ENCODE results near the gene DOCK2.
"Not testable (repeated sequence)": the region's sequence is repeated elsewhere in the genome, so short reads cannot be mapped to it uniquely, and the experiment has no call there.

DOCK2 gene

GRCh38 chr5:169646856-169647255, 9.8 kb downstream of the DOCK2 start:
- Histone ChIP-seq H3K4me1 (ENCODE audit: control insufficient read depth, insufficient read depth, low read length) (no peaks in the 10 kb centered on the region), H3K9me3 (ENCODE audit: control insufficient read depth, low read length) (no peaks in the 10 kb centered on the region), H3K4me3 (ENCODE audit: low read length) (no peak overlapping the region), H3K36me3 (ENCODE audit: control insufficient read depth, insufficient read depth, low read length) (no peaks in the 10 kb centered on the region), H3K27me3 (ENCODE audit: control insufficient read depth, insufficient read depth, low read length) (no peaks in the 10 kb centered on the region), H3K9ac (ENCODE audit: low read length) (no peak overlapping the region)

DNA sequence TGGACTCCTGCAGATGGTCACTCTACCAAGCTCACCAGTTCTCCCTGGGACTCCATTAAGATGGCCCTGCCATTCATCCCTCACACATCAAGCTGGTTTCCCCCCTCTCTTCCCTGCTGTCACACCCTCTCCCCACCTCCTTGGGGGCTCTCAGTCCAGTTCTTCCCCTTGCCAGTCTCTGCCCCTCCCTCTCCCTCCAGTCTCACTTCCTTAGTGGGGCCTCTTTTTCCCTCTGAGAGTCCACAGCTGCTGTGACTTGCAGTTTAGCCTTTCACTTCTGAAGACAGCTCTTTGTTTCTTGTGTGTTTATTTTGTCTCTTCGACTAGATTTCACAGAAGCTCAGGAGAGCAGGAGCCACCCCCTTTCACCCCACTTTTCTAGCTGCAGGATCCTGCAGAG, 10.5 kb downstream of the DOCK2 start:
- H3K27me3 ChIP-seq (ENCODE audit: control insufficient read depth, insufficient read depth, low read length) = no peaks in the 10 kb centered on the region
- H3K9me3 ChIP-seq (ENCODE audit: control insufficient read depth, low read length) = no peaks in the 10 kb centered on the region
- no peaks in the 10 kb centered on the region for H3K36me3 ChIP-seq (ENCODE audit: control insufficient read depth, insufficient read depth, low read length)
- no peaks in the 10 kb centered on the region for H3K4me1 ChIP-seq (ENCODE audit: control insufficient read depth, insufficient read depth, low read length)
- H3K9ac ChIP-seq (ENCODE audit: low read length) = no peak overlapping the region
- no peak overlapping the region for H3K4me3 ChIP-seq (ENCODE audit: low read length)

DNA sequence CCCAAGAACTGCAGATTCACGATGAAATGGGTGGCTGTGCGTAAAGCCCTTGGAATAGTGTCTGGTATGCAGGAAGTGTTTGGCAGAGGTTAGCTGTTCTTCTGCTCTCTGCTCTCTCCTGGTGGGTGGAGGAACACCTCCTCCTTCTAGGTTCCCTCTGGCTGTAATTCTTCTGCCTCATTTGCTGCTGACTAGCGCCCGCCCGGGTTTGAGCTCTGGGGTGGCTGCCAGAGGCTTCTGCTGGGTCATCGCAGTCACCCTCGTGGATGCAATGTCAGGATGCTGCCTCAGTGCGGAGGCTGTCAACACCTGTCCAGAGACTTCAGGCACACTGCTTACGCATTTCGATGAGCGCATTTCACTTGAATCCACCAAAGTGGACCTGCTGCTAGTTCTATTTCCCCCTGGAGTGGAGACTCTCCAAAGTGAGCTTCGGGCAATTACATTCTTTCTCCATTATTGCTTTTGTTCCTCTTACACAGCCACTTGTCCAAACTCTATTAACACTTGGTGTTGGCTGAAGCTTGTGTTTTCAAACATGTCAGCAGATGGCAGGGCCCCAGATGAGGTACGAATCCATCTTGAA, 11.7 kb downstream of the DOCK2 start:
- H3K9me3 ChIP-seq (ENCODE audit: control insufficient read depth, low read length) = no peaks in the 10 kb centered on the region
- H3K4me1 ChIP-seq (ENCODE audit: control insufficient read depth, insufficient read depth, low read length) = no peaks in the 10 kb centered on the region
- H3K27me3 ChIP-seq (ENCODE audit: control insufficient read depth, insufficient read depth, low read length) = no peaks in the 10 kb centered on the region
- H3K4me3 ChIP-seq (ENCODE audit: low read length) = no peak overlapping the region
- no peaks in the 10 kb centered on the region for H3K36me3 ChIP-seq (ENCODE audit: control insufficient read depth, insufficient read depth, low read length)
- no peak overlapping the region for H3K9ac ChIP-seq (ENCODE audit: low read length)

GRCh38 chr5:169649486-169649885, 12.4 kb downstream of the DOCK2 start:
- Histone ChIP-seq H3K4me3 (ENCODE audit: low read length) (no peak overlapping the region), H3K9ac (ENCODE audit: low read length) (no peak overlapping the region), H3K9me3 (ENCODE audit: control insufficient read depth, low read length) (no peaks in the 10 kb centered on the region), H3K4me1 (ENCODE audit: control insufficient read depth, insufficient read depth, low read length) (no peaks in the 10 kb centered on the region), H3K36me3 (ENCODE audit: control insufficient read depth, insufficient read depth, low read length) (no peaks in the 10 kb centered on the region), H3K27me3 (ENCODE audit: control insufficient read depth, insufficient read depth, low read length) (no peaks in the 10 kb centered on the region)

GRCh38 chr5:169650701-169651331, 13.7 kb downstream of the DOCK2 start:
- Histone ChIP-seq H3K9me3 (ENCODE audit: control insufficient read depth, low read length) (no peaks in the 10 kb centered on the region), H3K4me3 (ENCODE audit: low read length) (no peak overlapping the region), H3K36me3 (ENCODE audit: control insufficient read depth, insufficient read depth, low read length) (no peaks in the 10 kb centered on the region), H3K9ac (ENCODE audit: low read length) (no peak overlapping the region), H3K27me3 (ENCODE audit: control insufficient read depth, insufficient read depth, low read length) (no peaks in the 10 kb centered on the region), H3K4me1 (ENCODE audit: control insufficient read depth, insufficient read depth, low read length) (no peaks in the 10 kb centered on the region)

DNA sequence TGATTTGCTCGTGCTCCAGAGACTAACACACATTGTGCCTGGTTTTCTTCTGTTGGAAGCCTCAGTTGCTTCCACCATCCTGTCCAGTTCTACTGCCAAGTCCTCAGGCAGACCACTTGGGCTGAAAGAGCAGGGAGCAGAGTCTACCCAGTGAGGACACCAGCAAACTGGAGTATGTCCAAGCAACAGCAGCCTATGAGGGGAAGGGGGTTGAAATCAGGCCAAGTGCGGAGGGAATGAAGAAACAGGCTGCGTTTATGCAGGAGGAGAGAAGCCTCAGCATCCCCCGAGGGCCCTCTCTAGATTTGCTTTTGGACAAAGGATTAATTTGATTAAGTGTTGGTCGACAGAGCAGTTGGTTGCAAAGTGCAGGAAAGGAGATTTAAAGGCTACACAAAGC, 14.5 kb downstream of the DOCK2 start:
- Histone ChIP-seq H3K9ac (ENCODE audit: low read length) (no peak overlapping the region), H3K27me3 (ENCODE audit: control insufficient read depth, insufficient read depth, low read length) (no peaks in the 10 kb centered on the region), H3K9me3 (ENCODE audit: control insufficient read depth, low read length) (no peaks in the 10 kb centered on the region), H3K36me3 (ENCODE audit: control insufficient read depth, insufficient read depth, low read length) (no peaks in the 10 kb centered on the region), H3K4me3 (ENCODE audit: low read length) (no peak overlapping the region), H3K4me1 (ENCODE audit: control insufficient read depth, insufficient read depth, low read length) (no peaks in the 10 kb centered on the region)

DNA sequence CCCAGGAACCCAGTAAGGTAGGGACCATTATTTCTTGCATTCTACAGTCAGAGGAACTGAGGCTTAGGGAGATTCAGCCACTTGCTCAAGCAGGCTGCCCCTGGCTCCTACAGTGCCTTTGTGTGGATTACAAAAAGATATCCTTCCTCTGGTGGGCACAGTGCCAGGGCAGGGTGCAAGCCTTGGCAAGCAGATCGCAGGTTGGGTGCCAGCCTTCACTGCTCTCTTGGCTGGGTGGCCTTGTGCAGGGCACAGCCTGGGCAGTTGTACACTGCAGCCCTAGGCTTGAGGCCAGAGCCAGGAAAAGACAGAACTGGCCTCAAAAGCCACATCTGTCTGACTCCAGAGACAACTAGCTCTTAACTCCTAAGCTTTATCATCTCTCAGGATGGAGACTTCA, 15.0 kb downstream of the DOCK2 start:
- Histone ChIP-seq H3K4me3 (ENCODE audit: low read length) (no peak overlapping the region), H3K27me3 (ENCODE audit: control insufficient read depth, insufficient read depth, low read length) (no peaks in the 10 kb centered on the region), H3K36me3 (ENCODE audit: control insufficient read depth, insufficient read depth, low read length) (no peaks in the 10 kb centered on the region), H3K9me3 (ENCODE audit: control insufficient read depth, low read length) (no peaks in the 10 kb centered on the region), H3K9ac (ENCODE audit: low read length) (no peak overlapping the region), H3K4me1 (ENCODE audit: control insufficient read depth, insufficient read depth, low read length) (no peaks in the 10 kb centered on the region)

DNA sequence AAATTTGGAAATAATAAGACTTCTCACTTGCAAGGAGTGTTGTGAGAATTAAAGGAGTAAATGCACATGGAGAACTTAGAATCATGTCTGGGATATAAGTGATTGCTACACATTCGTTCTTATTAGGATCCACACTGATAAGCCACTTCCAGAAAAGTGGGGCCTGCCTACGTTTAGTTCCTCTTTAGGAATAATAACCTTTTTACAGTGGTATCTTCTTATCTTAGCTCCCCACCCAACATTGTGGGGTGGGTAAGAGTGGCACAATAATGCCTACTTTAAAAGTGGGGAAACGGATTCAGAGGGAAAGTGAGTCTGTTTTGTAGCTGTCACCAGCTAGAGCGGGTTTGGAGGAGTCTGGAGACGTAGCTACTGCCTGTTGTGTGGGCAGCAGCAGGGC, 16.0 kb downstream of the DOCK2 start:
- no peaks in the 10 kb centered on the region for H3K4me1 ChIP-seq (ENCODE audit: control insufficient read depth, insufficient read depth, low read length)
- no peak overlapping the region for H3K9ac ChIP-seq (ENCODE audit: low read length)
- no peaks in the 10 kb centered on the region for H3K27me3 ChIP-seq (ENCODE audit: control insufficient read depth, insufficient read depth, low read length)
- H3K9me3 ChIP-seq (ENCODE audit: control insufficient read depth, low read length) = no peaks in the 10 kb centered on the region
- H3K4me3 ChIP-seq (ENCODE audit: low read length) = no peak overlapping the region
- no peaks in the 10 kb centered on the region for H3K36me3 ChIP-seq (ENCODE audit: control insufficient read depth, insufficient read depth, low read length)

- H3K9me3 ChIP-seq (ENCODE audit: control insufficient read depth, low read length) = no peaks in the 10 kb centered on the region
- no peak overlapping the region for H3K4me3 ChIP-seq (ENCODE audit: low read length)
- H3K9ac ChIP-seq (ENCODE audit: low read length) = no peak overlapping the region
- no peaks in the 10 kb centered on the region for H3K4me1 ChIP-seq (ENCODE audit: control insufficient read depth, insufficient read depth, low read length)
- H3K27me3 ChIP-seq (ENCODE audit: control insufficient read depth, insufficient read depth, low read length) = no peaks in the 10 kb centered on the region
- no peaks in the 10 kb centered on the region for H3K36me3 ChIP-seq (ENCODE audit: control insufficient read depth, insufficient read depth, low read length)
Measured at GRCh38 chr5:169655353-169655752, 18.3 kb downstream of the DOCK2 start.

- H3K36me3 ChIP-seq (ENCODE audit: control insufficient read depth, insufficient read depth, low read length) = no peaks in the 10 kb centered on the region
- H3K27me3 ChIP-seq (ENCODE audit: control insufficient read depth, insufficient read depth, low read length) = no peaks in the 10 kb centered on the region
- H3K4me1 ChIP-seq (ENCODE audit: control insufficient read depth, insufficient read depth, low read length) = no peaks in the 10 kb centered on the region
Measured at GRCh38 chr5:169656125-169656901, 19.2 kb downstream of the DOCK2 start.

DNA sequence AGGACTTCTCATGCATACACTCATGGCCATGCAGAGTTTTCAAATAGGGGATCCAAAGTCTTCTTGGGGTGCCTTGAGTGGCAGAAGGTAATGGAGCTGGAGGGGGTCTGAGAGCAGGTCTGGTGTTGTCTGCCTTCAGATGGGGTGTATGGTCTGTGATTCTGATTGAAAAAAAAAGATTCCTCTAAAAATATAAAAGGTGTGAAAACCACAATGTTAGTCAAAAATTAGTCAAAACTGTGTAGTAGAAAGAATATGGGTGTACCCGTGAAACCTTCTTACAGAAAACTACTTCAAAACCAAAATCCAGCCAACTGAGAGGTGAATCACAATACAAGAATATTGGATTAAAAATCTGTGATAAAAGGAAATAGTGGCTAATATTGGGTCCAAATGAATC, 20.1 kb downstream of the DOCK2 start:
- Histone ChIP-seq H3K4me3 (ENCODE audit: low read length) (no peak overlapping the region), H3K4me1 (ENCODE audit: control insufficient read depth, insufficient read depth, low read length) (no peaks in the 10 kb centered on the region), H3K27me3 (ENCODE audit: control insufficient read depth, insufficient read depth, low read length) (no peaks in the 10 kb centered on the region), H3K36me3 (ENCODE audit: control insufficient read depth, insufficient read depth, low read length) (no peaks in the 10 kb centered on the region), H3K9me3 (ENCODE audit: control insufficient read depth, low read length) (no peaks in the 10 kb centered on the region), H3K9ac (ENCODE audit: low read length) (no peak overlapping the region)

More at GRCh38 chr5:169656125-169656901, 19.2 kb downstream of the DOCK2 start:
- H3K9ac ChIP-seq (ENCODE audit: low read length) = no peak overlapping the region
- no peak overlapping the region for H3K4me3 ChIP-seq (ENCODE audit: low read length)
- H3K9me3 ChIP-seq (ENCODE audit: control insufficient read depth, low read length) = no peaks in the 10 kb centered on the region

DNA sequence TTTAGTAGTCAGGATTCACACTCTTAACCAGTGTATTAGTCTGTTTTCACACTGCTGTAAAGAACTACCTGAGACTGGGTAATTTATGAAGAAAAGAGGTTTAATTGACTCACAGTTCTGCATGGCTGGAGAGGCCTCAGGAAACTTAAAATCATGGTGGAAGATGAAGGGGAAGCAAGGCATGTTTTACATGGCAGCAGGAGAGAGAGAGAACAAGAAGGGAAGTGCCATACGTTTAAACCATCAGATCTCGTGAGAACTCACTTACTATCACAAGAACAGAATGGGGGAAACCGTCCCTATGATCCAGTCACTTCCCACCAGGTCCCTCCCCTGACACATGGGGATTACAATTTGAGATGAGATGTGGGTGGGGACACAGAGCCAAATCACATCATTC, 25.4 kb downstream of the DOCK2 start:
- not testable (repeated sequence) for H3K36me3 ChIP-seq (ENCODE audit: control insufficient read depth, insufficient read depth, low read length); H3K9ac ChIP-seq (ENCODE audit: low read length); H3K4me1 ChIP-seq (ENCODE audit: control insufficient read depth, insufficient read depth, low read length); H3K4me3 ChIP-seq (ENCODE audit: low read length); H3K9me3 ChIP-seq (ENCODE audit: control insufficient read depth, low read length); H3K27me3 ChIP-seq (ENCODE audit: control insufficient read depth, insufficient read depth, low read length)
